ENCODE data around the gene PCDHA8.
"Not testable (repeated sequence)": the region's sequence is repeated elsewhere in the genome, so short reads cannot be mapped to it uniquely, and the experiment has no call there.

The PCDHA8 gene

GRCh38 chr5:140827704-140828361 lies 13.2 kb upstream of the PCDHA8 start, which contains the start of gene PCDHA6:
TSS of gene PCDHA6 (plus strand) at chr5:140827960. CDS start at chr5:140828092, 132 bp downstream.
- no peak for DNase-seq (ENCODE audit: low spot score)

- DNase-seq (ENCODE audit: low spot score): no peak
Observed at GRCh38 chr5:140828362-140828737, 12.6 kb upstream of the PCDHA8 start.

- not testable (repeated sequence) for DNase-seq (ENCODE audit: low spot score)
Observed at GRCh38 chr5:140829511-140830501, 11.2 kb upstream of the PCDHA8 start.

GRCh38 chr5:140833993-140834392 lies 7.0 kb upstream of the PCDHA8 start, which contains the start of gene PCDHA7:
TSS of gene PCDHA7 (plus strand) at chr5:140834269. CDS start at chr5:140834384, 115 bp downstream.
- DNase-seq (ENCODE audit: low spot score): peak; percentile 40

GRCh38 chr5:140834439-140835008 lies 6.5 kb upstream of the PCDHA8 start:
- not testable (repeated sequence) for DNase-seq (ENCODE audit: low spot score)

- no peak for DNase-seq (ENCODE audit: low spot score)
Observed at GRCh38 chr5:140835622-140836510, 5.1 kb upstream of the PCDHA8 start.

- no peak for DNase-seq (ENCODE audit: low spot score)
Observed at GRCh38 chr5:140842798-140843733, 2.1 kb downstream of the PCDHA8 start.

- not testable (repeated sequence) for DNase-seq (ENCODE audit: low spot score)
Observed at GRCh38 chr5:140848139-140849102, 7.4 kb downstream of the PCDHA8 start, which contains the start of gene PCDHA9. TSS of gene PCDHA9 (plus strand) at chr5:140848382. CDS start at chr5:140848496, 114 bp downstream.

- not testable (repeated sequence) for DNase-seq (ENCODE audit: low spot score)
Observed at GRCh38 chr5:140849831-140850634, 9.0 kb downstream of the PCDHA8 start.

- no peak for DNase-seq (ENCODE audit: low spot score)
Observed at GRCh38 chr5:140855772-140856674, 15.0 kb downstream of the PCDHA8 start, which contains the start of gene PCDHA10. TSS of gene PCDHA10 (plus strand) at chr5:140855897. CDS start at chr5:140856049, 152 bp downstream.

- DNase-seq (ENCODE audit: low spot score): no peak
Observed at GRCh38 chr5:140857177-140857986, 16.4 kb downstream of the PCDHA8 start.

- no peak for DNase-seq (ENCODE audit: low spot score)
Observed at GRCh38 chr5:140857987-140858240, 16.9 kb downstream of the PCDHA8 start.

- no peak for DNase-seq (ENCODE audit: low spot score)
Observed at GRCh38 chr5:140862441-140863295, 21.7 kb downstream of the PCDHA8 start.

GRCh38 chr5:140868721-140869554 lies 28.0 kb downstream of the PCDHA8 start, which contains the start of gene PCDHA11:
TSS of gene PCDHA11 (plus strand) at chr5:140868957. CDS start at chr5:140869104, 147 bp downstream.
- no peak for DNase-seq (ENCODE audit: low spot score)

Measured in hepatic stellate cell (primary cell).